Loucy (cell line): ENCODE measurements around the gene ARHGEF16.

ENCODE experiments used
- CTCF ChIP-seq: fragments of 200-600 bp; sonication (generic); conservative IDR thresholded peaks from 2 replicates; pipeline ENCODE4 v1.5.1; 2014; ENCODE audit warnings: mild to moderate bottlenecking, antibody characterized with exemption, low read length
- EZH2phosphoT487 ChIP-seq: fragments of 200-600 bp; IDR thresholded peaks from 2 replicates; pipeline ENCODE4 v1.6.1; 2018; ENCODE audit warnings: antibody characterized with exemption, mild to moderate bottlenecking, moderate library complexity, borderline replicate concordance

- no peak for TF ChIP-seq CTCF
- no peak for TF ChIP-seq EZH2phosphoT487
Observed at GRCh38 chr1:3417934-3418333, 36.5 kb upstream of the ARHGEF16 start.
